NCI-H146 treated with DMSO at 0.1 percent for 48 hours (cell line): ENCODE results near the gene CELA2A.
"Not testable (repeated sequence)": the region's sequence is repeated elsewhere in the genome, so short reads cannot be mapped to it uniquely, and the experiment has no call there.

Experiments used
- DNase-seq: peaks from one replicate; lab custom pipeline; 2025; ENCODE audit not compliant: unreplicated experiment; lab: John Stamatoyannopoulos, UW

CELA2A gene

GRCh38 chr1:15444468-15445389, 11.8 kb upstream of the CELA2A start:
- DNase-seq, result no peak

DNA sequence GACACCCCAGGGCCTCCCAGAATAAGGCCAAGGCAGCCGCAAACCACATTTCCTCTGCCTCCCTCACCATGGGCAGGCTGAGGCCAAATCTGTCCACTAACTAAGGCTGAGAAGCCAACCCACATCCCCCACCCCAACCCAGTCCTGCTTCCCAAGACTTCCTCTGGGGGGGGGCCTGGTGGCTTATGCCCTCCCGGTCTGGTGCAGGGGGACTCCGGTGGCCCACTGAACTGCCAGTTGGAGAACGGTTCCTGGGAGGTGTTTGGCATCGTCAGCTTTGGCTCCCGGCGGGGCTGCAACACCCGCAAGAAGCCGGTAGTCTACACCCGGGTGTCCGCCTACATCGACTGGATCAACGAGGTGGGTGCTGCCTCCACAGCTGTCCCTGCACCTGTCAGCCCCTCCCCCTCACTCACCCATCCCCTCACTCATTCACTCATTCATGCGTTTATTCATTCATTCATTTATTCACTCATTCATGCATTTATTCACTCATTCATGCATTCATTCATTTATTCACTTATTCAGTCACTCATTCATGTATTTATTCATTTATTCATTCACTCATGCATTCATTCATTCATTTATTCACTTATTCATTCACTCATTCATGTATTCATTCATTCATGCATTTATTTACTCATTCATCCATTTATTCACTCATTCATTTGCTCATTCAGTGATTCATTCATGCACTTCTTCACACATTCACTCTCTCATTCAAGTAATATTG, 11.0 kb upstream of the CELA2A start:
- DNase-seq, result no peak

- DNase-seq, result no peak
Measured at GRCh38 chr1:15446212-15446611, 10.3 kb upstream of the CELA2A start.

DNA sequence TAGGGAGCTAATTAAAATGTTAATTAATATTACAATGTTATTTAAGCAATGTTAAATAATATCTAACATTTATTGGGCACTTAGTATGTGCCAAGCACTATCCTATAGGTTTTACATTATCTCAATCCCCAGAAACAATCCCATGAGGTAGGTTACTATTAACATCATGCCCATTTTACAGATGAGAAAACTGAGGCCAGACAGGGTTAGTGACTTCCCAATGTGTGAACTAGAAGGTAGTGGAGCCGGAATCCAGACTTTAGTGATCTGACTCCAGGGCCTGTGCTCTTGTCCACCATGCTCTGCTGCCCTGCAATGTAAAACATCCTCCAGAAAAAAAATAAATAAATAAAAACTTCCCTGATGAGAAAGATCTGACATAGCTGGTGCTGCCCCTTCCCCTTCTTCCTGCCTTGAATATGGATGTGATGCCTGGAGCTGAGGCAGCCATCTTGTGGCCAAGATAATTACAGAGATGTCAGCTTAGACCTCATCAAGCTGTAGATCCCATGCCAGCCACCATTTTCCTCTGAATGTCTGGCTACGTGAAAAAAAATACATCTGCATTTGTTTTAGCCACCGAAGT, 7.6 kb upstream of the CELA2A start:
- no peak for DNase-seq

- DNase-seq, result no peak
Measured at GRCh38 chr1:15449567-15449966, 7.0 kb upstream of the CELA2A start.

GRCh38 chr1:15451014-15451722, 5.4 kb upstream of the CELA2A start:
- no peak for DNase-seq

DNA sequence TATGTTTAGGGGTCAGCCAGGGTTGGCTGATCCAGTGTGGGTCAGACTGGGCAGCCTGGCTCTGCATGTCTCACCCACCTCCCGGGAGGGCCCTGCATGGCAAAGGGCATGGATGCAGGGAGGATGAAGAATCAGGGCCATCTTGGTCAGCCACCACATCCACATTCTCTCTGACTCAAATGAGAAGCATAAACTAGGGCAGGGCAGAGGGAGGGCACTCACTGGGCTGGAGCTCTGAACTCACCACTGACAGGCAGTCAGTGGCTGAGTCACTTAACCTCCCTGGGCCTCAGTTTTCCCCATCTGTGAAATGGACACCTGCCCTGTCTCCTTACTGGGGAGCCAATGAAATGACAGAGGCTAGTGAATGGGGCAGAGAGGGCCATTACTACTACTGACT, 4.3 kb upstream of the CELA2A start:
- no peak for DNase-seq

GRCh38 chr1:15452866-15453571, 3.5 kb upstream of the CELA2A start:
- DNase-seq, result no peak

- no peak for DNase-seq
Measured at GRCh38 chr1:15453734-15454133, 2.8 kb upstream of the CELA2A start.

DNA sequence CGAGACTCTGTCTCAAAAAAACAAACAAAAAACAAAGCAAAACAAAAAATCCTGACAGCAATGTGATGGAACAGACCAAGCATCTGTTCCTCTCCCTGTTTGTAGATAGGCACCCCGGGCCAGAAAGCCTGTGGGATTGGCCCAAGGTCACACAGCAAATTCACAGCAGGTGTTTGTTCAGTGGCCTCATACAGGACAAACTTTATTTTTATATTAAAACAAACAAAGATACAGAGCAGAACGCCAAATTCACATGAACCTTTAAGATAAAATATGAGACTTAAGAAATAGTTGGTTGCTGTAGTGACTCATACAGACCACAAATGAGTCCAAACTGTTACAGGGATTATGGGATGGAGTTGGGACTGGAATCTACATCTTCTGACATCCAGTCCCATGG, 2.3 kb upstream of the CELA2A start:
- no peak for DNase-seq

- DNase-seq, result no peak
Measured at GRCh38 chr1:15455522-15455921, 1.0 kb upstream of the CELA2A start.

GRCh38 chr1:15457585-15457984, 1.1 kb downstream of the CELA2A start:
- DNase-seq, result no peak

DNA sequence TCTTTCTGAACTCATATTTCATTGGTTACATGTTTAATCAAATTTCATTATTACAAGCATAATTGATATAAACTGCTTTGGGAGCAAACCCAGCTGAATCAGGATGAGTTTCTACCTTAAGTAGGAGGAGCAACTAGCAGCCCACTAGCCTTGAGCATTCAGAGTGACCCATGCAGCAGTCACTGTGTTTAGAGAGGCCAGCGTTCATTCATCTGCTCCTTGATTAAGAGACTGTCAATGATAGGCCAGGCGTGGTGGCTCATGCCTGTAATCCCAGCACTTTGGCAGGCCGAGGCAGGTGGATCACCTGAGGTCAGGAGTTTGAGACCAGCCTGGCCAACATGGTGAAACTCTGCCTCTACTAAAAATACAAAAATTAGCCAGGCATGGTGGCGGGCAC, 1.9 kb downstream of the CELA2A start:
- DNase-seq, result not testable (repeated sequence)

DNA sequence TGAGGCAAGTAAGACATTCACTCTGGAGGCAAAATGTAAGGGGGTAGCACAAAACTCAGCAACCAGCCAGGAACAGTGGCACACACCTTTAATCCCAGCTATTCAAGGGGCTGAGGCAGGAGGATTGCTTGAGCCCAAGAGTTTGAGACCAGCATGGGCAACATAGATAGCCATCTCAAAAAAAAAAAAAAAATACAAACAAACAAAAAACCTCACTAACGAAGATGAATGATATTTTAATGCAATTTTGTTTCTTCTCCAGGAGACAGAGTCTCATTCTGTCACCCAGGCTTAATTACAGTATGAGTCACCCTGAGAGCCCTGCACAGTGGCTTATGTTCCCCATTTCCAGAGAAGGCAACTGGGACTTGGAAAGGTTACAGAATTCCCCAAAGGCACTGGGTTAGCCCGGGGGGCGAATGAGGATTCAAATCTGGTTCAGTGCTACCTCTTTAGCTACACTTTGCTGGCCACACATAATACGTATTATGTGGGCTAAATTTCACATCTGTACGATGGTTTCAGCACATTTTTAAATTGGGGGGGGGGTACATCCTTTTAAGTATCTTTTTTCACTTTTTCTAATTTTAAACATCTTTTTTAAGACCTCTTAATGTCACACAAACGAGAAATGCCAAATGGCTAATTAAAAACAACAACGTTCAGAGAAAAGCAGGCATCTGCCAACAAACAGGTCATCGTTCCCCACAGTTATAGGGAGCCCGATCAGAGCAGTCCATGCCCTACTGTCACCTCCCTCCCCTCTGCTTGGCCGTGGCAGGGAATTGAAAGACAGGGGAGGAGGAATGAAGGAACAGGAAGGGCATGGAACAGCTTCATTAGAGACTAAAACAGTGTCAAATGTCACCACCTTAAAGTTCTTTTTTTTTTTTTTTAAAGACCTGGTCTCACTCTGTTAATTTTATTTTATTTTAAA, 3.5 kb downstream of the CELA2A start:
- no peak for DNase-seq

GRCh38 chr1:15460708-15461095, 4.2 kb downstream of the CELA2A start:
- no peak for DNase-seq

- DNase-seq, result peak; percentile 38
Measured at GRCh38 chr1:15463064-15463800, 6.7 kb downstream of the CELA2A start.

DNA sequence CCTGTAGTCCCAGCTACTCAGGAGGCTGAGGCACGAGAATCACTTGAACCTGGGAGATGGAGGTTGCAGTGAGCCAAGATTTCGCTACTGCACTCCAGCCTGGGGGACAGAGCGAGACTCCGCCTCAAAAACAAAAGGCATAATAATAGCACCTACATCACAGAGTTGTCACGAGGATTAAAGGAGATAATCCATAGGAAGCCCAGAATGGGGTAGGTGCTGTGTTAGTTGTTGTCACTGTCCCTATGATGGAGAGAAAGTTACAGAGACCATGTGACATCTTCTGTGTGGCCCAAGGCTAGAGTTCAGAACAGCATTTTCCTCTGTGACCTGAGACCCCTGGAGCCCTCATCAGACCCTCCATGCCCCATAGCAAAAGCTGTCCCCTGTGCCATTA, 7.4 kb downstream of the CELA2A start:
- DNase-seq, result not testable (repeated sequence)

DNA sequence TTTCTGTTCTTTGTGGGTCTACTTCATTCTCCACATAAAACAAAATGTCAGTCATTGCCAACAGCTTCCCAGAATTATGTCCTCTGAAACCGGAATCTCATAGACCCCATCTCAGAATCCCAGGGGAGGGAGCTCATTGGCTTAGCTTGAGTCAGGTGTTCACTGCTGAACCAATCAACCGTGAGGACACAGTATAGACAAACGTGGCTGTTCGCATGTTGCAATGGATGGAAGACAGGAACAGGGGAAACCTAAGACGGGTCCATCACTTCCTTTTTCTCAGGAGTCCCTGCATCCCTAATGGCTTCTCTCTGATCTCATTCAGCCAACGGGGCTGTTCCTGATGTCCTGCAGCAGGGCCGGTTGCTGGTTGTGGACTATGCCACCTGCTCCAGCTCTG, 9.1 kb downstream of the CELA2A start:
- DNase-seq, result no peak
